ENCODE measurements around the gene HHAT. TPM values are rescaled to one million over a fixed set of nuclear protein-coding genes. Genes with fewer than 3 reads are reported as not detected.

HHAT gene
- total and polyA plus RNA-seq, 2 donors (not counting 3 experiments of a cell fraction or from before 2014, with no cell fraction given) = 2.4 to 4.3 TPM

- FAIRE-seq = no peak
- TF ChIP-seq EZH2 (IDR thresholded peaks at IDR 0.05; ENCODE audit: borderline replicate concordance, low read depth, low read length, severe bottlenecking) = no peak
- TF ChIP-seq GATA2 (IDR thresholded peaks at IDR 0.05; ENCODE audit: insufficient read depth, insufficient read length, low read depth, low read length) = no peak
- TF ChIP-seq MAX (IDR thresholded peaks at IDR 0.05; ENCODE audit: insufficient read depth, insufficient read length) = no peak
- no peak for TF ChIP-seq CTCF (IDR thresholded peaks at IDR 0.05; ENCODE audit: extremely low read depth in 1 of 2, insufficient read depth in 1 of 2, low read depth in 1 of 2, low read length in 2 of 2)
- TF ChIP-seq POLR2AphosphoS5 (IDR thresholded peaks at IDR 0.05; ENCODE audit: insufficient read depth, low read depth, low read length) = no peak
- TF ChIP-seq FOS (IDR thresholded peaks at IDR 0.05; ENCODE audit: borderline replicate concordance, insufficient read depth, low read length) = no peak
- TF ChIP-seq POLR2A (IDR thresholded peaks at IDR 0.05; ENCODE audit: low read depth, low read length) = no peak
- no peak for TF ChIP-seq JUN (IDR thresholded peaks at IDR 0.05; ENCODE audit: borderline replicate concordance, insufficient read depth, insufficient read length, low read depth)
- TF ChIP-seq MYC (IDR thresholded peaks at IDR 0.05; ENCODE audit: low read depth, low read length) = no peak
- CTCF ChIA-PET = no interaction called here
Measured at GRCh38 chr1:210686841-210687240, 358.1 kb downstream of the HHAT start.

More at GRCh38 chr1:210686841-210687240, 358.1 kb downstream of the HHAT start:
- no peaks in the 10 kb centered on the region for H3K4me1 ChIP-seq (ENCODE audit: control insufficient read depth, extremely low read depth, insufficient read depth, low read length)
- no TSS peak for BruUV-seq (replicated peaks)
- no peaks in the 10 kb centered on the region for H3K36me3 ChIP-seq (ENCODE audit: control insufficient read depth in 2 of 2, extremely low read depth in 1 of 2, insufficient read depth in 2 of 2, low read length in 2 of 2)
- no peaks in the 10 kb centered on the region for H3K27me3 ChIP-seq (ENCODE audit: control insufficient read depth in 2 of 2, insufficient read depth in 2 of 2, low read length in 2 of 2)
- no peak overlapping the region for H2AFZ ChIP-seq (ENCODE audit: low read depth, low read length)
- intact Hi-C loops (cut with micrococcal nuclease) (no loop called here), dilution Hi-C loops (cut with MboI; ENCODE audit: extremely low pct_ligation_motif_present, low sequenced_read_pairs) (no loop called here)
- no peak overlapping the region for H3K9ac ChIP-seq (replicated peaks; ENCODE audit: extremely low read depth, insufficient read depth, low read length)
- no peak overlapping the region for H3K4me3 ChIP-seq (replicated peaks in 1 of 3; ENCODE audit: insufficient read depth in 1 of 3, low read depth in 1 of 3, low read length in 3 of 3)
- no peaks in the 10 kb centered on the region for H3K79me2 ChIP-seq (ENCODE audit: control insufficient read depth, insufficient read depth, low read length)
- no peaks in the 10 kb centered on the region for H4K20me1 ChIP-seq (replicated peaks; ENCODE audit: control insufficient read depth, extremely low read depth, insufficient read depth, low read length)
- peaks cover 4% of the 10 kb centered on the region for H3K9me3 ChIP-seq (replicated peaks; ENCODE audit: control insufficient read depth, insufficient read depth, low read length)
- no peak overlapping the region for H3K4me2 ChIP-seq (ENCODE audit: insufficient read depth, low read length)
- DNase-seq (ENCODE audit: low read depth, low spot score) = no peak
- POLR2A ChIA-PET = no interaction called here
- no peaks in the 10 kb centered on the region for H3K9me1 ChIP-seq (replicated peaks; ENCODE audit: control insufficient read depth, extremely low read depth, insufficient read depth, low read length)
- H3K27ac ChIP-seq (ENCODE audit: insufficient read depth, low read depth, low read length) = no peak overlapping the region
